Measurements from ENCODE around the gene IRX4. TPM values are rescaled to one million over a fixed set of nuclear protein-coding genes. Genes with fewer than 3 reads are reported as not detected.

The IRX4 gene
- total and polyA plus RNA-seq, 8 donors: 14.8 TPM; not detected in 7

DNA sequence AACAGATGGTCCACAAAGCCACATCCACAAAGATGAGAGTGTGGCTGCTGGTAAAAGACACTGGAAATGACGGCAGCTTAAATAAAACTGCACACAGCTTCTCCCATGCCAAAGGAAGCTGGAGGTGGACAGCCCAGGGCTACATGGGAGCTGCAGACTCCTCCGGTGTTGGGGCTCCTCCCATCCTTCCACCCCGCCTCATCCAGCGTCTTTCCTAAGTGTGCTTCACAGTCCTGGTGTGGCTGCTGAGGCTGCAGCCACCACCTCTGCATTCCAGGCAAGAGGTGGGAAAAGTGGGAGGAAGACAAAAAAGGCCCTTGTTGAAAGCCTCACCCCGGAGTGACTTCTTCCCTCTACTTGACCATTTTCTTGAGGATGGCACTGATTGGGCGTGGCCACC, 37.0 kb upstream of the IRX4 start:
- no peaks in the 10 kb centered on the region for H3K4me1 ChIP-seq
- no peaks in the 10 kb centered on the region for H3K36me3 ChIP-seq
- TF ChIP-seq POLR2AphosphoS5 (IDR thresholded peaks at IDR 0.05): no peak
- no peak for TF ChIP-seq EP300 (IDR thresholded peaks at IDR 0.05)
- TF ChIP-seq, protein P1, sequence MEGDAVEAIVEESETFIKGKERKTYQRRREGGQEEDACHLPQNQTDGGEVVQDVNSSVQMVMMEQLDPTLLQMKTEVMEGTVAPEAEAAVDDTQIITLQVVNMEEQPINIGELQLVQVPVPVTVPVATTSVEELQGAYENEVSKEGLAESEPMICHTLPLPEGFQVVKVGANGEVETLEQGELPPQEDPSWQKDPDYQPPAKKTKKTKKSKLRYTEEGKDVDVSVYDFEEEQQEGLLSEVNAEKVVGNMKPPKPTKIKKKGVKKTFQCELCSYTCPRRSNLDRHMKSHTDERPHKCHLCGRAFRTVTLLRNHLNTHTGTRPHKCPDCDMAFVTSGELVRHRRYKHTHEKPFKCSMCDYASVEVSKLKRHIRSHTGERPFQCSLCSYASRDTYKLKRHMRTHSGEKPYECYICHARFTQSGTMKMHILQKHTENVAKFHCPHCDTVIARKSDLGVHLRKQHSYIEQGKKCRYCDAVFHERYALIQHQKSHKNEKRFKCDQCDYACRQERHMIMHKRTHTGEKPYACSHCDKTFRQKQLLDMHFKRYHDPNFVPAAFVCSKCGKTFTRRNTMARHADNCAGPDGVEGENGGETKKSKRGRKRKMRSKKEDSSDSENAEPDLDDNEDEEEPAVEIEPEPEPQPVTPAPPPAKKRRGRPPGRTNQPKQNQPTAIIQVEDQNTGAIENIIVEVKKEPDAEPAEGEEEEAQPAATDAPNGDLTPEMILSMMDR (IDR thresholded peaks at IDR 0.05): no peak
- no peak for TF ChIP-seq POLR2A (IDR thresholded peaks at IDR 0.05)
- 70 to 83% (median 78%) methylated on average over 6 of the region's 6 CpGs for WGBS, 5 donors
- H3K4me3 ChIP-seq: no peak overlapping the region
- H3K27me3 ChIP-seq: peaks cover 0 to 55% (median 4%) of the 10 kb centered on the region in 3 donors
- H3K9me3 ChIP-seq: peaks cover 0 to 8% (median 6%) of the 10 kb centered on the region in 4 donors
- intact Hi-C loops (cut with DNase I; ENCODE audit: low total_unique reads): no loop called here
- no peak for DNase-seq
- H3K27ac ChIP-seq: no peak overlapping the region

DNA sequence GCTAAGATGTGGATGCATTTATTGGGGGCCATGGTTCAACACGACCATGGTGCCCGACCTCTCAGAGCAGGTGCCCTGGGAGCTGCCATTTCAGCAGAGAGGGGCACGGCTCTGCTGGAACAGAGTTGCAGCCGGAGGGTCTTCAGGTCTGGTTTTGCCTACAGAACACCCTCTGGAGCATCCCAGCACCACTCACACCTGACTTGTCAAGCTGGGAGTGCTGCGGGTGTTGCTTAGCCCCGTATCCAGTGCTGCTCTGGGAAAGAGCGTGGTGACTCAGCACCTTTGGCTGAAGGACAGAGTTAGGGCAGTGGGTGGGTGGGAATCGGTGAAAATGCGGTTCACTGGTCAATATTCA, 36.5 kb upstream of the IRX4 start:
- no peak for TF ChIP-seq POLR2AphosphoS5 (IDR thresholded peaks at IDR 0.05)
- TF ChIP-seq, protein P1 (IDR thresholded peaks at IDR 0.05): no peak
- TF ChIP-seq EP300 (IDR thresholded peaks at IDR 0.05): no peak
- TF ChIP-seq POLR2A (IDR thresholded peaks at IDR 0.05): no peak
- H3K27ac ChIP-seq: no peak overlapping the region
- DNase-seq: no peak
- intact Hi-C loops (cut with DNase I; ENCODE audit: low total_unique reads): no loop called here
- peaks cover 0 to 58% (median 4%) of the 10 kb centered on the region in 3 donors for H3K27me3 ChIP-seq
- H3K4me1 ChIP-seq: no peaks in the 10 kb centered on the region
- H3K9me3 ChIP-seq: peaks cover 0 to 14% (median 11%) of the 10 kb centered on the region in 4 donors
- H3K4me3 ChIP-seq: no peak overlapping the region
- 76 to 90% (median 79%) methylated on average over 6 to 9 of the region's 9 CpGs for WGBS, 5 donors
- no peaks in the 10 kb centered on the region for H3K36me3 ChIP-seq

DNA sequence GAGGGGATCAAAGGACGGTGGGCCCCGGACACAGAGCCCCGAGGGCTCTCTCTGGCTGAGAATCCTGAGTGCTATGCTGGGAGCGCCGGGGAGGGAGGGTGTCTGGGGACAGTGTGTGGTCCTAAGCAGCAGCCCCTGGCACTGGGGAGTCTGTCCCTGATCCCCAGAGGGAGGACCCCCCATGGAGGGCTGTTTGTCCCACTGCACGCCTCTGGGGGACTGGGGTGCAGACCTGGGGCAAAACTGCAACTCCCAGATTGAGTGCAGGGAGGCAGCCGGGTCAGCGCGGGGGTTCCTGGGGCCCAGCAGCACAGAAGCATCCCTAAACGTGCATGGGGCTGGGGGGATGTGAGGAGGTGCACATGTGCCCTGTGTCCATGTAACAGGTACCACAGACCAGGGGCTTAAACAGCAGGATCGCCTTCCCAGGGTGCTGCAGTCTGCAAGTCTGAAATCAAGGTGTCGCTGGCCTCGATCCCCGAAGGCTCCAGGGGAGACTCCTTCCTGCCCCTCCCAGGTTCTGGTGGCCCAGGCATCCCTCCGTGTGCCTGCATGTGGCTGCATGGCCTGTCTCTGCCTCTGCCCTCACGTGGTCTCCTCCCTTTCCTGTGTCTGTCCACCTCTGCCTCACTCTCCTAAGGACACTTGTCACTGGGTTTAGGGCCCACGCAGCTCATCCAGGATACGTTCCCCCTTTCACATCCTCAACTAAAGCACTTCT, 35.9 kb upstream of the IRX4 start:
- H3K4me3 ChIP-seq: no peak overlapping the region
- H3K27me3 ChIP-seq: peaks cover 0 to 53% (median 4%) of the 10 kb centered on the region in 3 donors
- no peak for DNase-seq
- WGBS, 5 donors: 72 to 79% (median 76%) methylated on average over 13 to 18 of the region's 18 CpGs
- no peaks in the 10 kb centered on the region for H3K36me3 ChIP-seq
- H3K9me3 ChIP-seq: peaks cover 0 to 14% (median 12%) of the 10 kb centered on the region in 4 donors
- TF ChIP-seq, protein P1 (IDR thresholded peaks at IDR 0.05): no peak
- TF ChIP-seq EP300 (IDR thresholded peaks at IDR 0.05) (no peak), POLR2A (IDR thresholded peaks at IDR 0.05) (no peak), POLR2AphosphoS5 (IDR thresholded peaks at IDR 0.05) (no peak)
- no peaks in the 10 kb centered on the region for H3K4me1 ChIP-seq
- intact Hi-C loops (cut with DNase I; ENCODE audit: low total_unique reads): no loop called here
- no peak overlapping the region for H3K27ac ChIP-seq

DNA sequence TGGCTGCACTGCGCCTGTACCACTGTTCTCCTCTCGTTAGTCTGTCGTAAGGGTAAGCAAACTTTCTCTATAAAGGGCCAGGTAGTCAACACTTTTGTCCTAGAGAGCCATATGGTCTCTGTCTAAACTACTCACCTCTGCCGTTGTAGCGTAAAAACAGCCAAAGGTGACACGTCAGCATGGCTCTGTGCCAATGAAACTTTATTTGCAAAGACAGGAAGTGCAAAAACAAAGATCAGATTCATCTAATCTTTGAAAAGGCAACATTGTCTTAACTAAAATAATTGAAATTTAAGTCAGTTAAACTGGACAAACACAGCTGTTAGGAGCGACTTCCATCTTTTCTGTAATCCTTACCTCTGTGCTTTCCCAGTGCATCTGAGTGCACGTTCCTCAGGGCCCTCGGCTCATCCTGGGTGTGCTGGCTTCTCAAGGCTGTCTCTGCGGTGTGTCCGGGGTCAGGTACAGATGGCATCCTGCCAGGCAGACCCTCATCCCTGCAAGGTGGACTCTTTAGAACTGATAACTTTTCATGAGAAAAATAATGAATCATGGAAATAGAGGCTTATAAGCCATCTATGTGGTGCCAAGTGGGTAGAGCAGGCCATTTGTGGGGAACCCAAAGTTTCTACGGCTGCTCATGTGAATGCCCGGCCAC, 35.2 kb upstream of the IRX4 start:
- DNase-seq: peak in 1 of 2 donors; percentile 13
- intact Hi-C loops (cut with DNase I; ENCODE audit: low total_unique reads): no loop called here
- 54 to 59% (median 59%) methylated on average over 13 of the region's 13 CpGs for WGBS, 5 donors
- Histone ChIP-seq H3K4me1 (no peaks in the 10 kb centered on the region), H3K27me3 (peaks cover 0 to 48% (median 4%) of the 10 kb centered on the region in 3 donors), H3K4me3 (no peak overlapping the region), H3K27ac (no peak overlapping the region), H3K9me3 (peaks cover 0 to 14% (median 12%) of the 10 kb centered on the region in 4 donors), H3K36me3 (no peaks in the 10 kb centered on the region)
- TF ChIP-seq POLR2A (IDR thresholded peaks at IDR 0.05) (no peak), EP300 (IDR thresholded peaks at IDR 0.05) (no peak), POLR2AphosphoS5 (IDR thresholded peaks at IDR 0.05) (no peak)
- TF ChIP-seq, protein P1 (IDR thresholded peaks at IDR 0.05): no peak
